NCI-H345 (cell line): Measurements from ENCODE around the gene ZFP57.

Source experiments
- DNase-seq: peaks from one replicate; lab custom pipeline; 2025; lab: John Stamatoyannopoulos, UW

ZFP57 gene

DNA sequence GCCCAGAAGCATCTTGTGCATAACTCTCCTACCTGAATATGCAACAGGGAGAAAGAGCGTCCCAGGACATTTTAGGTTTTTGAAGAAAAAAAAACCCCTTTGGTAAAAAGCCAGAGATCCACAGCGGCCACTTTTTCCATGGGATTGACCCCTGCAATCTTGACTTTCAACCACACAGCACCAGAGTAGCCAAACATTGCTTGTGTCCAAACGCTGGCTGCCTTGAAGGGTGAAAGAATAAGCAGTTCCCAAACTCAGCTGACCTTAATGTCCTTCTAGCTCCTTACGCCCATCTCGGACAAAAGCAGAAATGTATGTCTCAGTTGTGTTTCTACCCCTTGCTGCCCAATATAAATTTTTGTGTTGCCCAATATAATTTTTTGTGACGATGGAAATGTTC lies 25.3 kb downstream of the ZFP57 start:
- no peak for DNase-seq

DNA sequence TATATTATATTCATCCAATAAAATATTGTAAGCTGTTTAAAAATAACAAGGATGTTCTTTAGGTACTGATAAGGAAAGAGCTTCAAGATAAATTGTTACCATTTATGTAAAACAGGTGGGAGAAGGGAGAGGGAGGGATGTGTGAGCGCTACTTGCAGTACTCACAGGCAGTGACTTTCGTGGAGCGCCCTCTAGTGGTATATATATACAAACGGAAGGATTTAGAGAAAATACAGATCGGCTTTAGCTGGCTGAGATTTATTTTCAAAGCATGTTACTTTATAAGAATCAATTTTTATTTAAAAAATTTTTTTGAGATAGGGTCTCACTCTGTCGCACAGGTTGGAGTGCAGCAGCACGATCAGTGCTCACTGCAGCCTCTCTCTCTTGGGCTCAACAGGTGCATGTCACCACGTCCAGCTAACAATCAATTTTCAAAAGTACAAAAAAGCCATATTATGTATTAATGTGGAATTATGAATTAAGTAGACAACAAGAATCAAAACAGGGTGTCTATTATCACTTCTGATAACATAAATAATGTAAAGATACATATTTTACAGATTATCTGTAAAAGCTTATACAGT lies 27.4 kb downstream of the ZFP57 start:
- peak; percentile 80 for DNase-seq

DNA sequence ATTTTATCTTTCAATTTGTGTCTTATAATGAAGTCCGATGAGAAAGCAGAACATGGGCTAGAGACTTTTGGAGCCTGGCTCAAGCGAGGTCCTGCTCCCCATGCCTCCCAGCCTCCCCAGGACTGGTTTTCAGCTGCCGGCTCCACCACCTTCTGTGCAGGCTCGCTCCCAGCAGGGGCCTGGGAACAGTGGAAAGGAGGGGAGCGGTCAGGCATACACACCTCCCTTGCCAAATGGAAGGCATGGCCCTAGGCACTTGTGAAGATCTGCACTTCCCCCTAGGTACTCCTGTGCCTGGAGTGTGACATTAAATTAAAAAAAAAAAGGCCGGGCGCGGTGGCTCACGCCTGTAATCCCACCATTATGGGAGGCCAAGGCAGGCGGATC lies 28.8 kb downstream of the ZFP57 start:
- no peak for DNase-seq

DNA sequence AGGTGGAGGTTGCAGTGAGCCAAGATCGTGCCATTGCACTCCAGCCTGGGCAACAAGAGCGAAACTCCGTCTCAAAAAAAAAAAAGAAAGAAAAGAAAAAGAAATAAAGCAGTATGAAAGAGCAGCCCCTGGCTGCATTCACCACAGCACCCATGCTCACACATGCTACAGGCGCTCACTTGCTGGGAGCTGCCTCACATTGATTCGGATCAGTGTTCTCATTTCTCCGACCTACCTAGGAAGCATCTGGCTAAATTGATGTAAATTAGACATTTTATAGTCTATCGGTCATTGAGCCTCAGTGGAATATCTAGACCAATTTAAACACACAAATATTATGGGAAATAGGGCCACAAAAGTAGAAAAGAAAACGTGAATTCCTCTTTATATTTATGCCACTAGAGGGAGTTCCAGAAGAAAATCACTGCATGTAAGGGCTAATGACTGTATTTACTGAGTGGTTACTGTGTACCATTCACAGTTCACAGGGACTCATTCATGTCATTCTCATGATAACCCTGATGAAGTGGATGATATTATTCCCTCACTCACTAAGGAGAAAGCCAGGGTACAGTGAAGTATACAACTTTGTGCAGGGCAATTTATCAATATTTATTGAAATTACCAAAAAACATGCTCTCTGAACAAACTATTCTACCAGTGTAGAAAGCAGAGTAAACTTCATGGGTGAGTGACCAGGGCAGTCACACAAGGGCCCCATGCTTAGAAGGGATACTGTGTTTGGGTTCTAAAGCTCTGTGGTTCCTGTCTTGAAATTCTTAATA lies 29.3 kb downstream of the ZFP57 start:
- DNase-seq = peak; percentile 10

DNA sequence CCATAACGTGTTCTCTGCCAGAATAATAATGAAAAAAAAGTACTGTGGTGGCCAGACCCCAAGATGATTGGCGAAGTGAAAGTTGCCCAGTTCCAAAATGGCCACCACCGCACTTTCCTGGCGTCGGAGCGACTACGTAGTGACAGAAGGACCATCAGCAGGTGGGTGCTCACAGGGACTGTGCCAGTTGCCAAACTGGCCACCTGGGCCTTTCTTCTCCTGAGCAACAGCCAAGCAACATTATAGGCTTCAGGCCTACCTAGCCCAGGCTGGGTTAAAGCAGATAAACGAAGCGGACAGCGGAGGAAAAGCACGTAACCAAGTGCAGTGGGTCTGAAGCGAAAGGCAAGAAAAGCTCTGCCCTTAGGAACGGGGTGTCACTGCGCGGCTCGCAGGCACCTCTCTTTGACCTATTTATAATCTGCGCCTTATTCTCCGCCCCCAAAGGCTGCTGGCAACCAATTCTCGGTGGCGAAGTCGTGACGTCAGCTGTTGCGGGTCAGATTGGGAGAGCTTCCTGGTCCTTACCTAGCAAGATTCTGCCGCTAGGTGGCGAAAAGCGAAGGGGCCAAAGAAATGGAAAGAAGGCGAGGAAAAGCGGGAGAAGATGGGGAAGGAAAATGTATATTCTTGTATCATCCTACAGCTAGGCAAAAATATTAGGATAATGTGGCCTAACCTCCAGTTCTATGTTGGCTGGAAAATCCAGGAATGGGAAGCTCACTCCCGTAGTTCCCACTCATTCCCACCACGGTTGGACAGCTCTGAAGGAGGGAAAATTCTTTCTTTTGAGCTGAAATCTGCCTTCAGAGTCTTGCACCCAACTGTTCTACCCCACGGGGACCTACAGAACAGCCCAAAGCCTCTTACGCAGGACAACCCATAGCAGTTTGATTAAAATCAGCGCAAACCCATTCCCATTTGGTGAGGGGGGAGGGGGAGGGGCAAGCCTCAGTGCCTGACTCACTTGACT lies 31.0 kb downstream of the ZFP57 start:
- peak; percentile 99 for DNase-seq

DNA sequence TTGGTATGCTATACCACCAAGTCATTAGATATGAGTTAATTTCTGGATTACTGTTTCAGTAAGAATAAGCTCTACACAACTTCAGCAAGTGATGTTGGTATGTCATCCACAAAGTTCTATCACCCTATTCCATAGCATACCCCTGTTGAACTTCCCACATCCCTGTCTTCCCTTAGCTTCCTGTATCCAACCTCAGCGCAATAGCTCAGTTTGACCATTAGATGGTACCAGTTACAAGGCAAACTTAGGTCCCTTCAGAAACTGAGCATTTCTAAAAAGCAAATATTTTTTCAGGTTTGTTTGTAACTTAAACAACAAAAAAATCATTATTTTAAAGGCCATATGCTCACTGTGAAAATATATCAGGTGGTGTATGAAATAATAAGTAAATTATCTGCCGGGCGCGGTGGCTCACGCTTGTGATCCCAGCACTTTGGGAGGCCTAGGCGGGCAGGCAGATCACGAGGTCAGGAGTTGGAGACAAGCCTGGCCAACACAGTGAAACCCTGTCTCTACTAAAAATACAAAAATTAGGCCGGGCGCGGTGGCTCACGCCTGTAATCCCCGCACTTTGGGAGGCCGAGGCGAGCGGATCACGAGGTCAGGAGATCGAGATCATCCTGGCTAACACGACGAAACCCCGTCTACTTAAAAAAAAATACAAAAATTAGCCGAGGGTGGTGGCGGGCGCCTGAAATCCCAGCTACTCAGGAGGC lies 32.9 kb downstream of the ZFP57 start:
- peak; percentile 60 for DNase-seq

DNA sequence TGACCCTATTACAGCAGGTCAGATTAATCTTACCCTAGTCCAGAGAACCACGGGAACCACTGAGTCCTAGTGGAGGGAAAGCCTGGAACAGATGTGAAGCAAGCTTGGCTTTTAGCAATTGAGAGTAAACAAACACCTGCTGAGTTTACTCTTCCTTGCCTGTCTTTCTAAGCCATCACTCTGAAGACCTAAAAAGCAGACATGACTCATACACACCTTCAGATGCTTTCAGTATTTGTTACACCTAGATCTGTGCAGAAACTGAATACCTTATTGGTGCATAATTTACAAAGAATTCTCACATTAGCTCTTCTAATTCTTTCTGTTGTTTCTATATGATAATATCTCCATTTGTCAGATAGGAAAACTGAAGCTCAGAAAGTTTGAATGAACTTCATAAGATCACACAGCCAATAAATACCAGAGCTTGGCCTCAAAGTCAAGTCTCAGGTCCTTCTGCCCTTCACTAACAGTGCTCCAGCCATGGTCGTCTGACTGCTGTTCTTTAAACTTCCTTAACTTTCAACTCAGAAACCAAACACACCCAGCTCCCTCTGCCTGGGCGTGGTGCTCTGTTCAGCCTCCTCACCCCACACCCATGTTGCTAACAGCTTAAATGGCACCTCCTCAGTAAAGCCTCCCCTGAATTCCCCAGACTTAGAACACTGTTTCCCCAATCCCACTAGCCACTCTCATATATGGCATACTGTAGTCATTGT lies 39.4 kb downstream of the ZFP57 start:
- DNase-seq = no peak

DNA sequence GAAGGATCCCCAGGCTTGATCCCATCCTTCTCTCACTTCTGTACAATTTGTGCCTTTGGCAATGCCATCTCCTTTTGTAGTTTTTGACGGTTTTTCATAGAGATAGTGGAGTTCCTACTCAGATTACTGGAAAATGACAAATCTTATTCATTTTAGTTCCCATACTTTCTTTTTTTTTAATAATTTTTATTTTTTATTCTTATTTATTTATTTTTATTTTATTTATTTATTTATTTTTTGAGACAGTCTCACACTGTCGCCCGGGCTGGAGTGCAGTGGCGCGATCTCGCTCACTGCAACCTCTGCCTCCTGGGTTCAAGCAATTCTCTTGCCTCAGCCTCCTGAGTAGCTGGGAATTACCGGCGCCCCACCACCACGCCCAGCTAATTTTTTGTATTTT lies 43.7 kb downstream of the ZFP57 start:
- no peak for DNase-seq

DNA sequence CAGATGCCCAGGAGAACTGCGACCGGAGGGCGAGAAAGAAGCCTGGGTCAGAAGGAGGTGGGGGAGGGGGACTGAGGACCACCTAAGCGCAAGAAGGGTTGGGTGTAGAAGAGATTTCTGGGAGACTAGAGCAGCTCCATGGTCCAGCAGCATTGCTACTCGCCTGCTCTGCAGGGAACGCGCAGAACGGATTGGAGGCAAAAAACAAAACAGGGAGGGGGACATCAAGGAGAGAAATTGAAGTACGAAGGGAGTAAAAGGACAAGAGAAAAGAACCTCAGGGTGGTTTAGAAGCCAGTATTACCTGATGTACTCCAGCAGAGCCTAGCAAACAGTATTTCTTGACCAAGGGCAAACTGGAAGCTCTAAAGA lies 47.4 kb downstream of the ZFP57 start:
- peak; percentile 59 for DNase-seq

DNA sequence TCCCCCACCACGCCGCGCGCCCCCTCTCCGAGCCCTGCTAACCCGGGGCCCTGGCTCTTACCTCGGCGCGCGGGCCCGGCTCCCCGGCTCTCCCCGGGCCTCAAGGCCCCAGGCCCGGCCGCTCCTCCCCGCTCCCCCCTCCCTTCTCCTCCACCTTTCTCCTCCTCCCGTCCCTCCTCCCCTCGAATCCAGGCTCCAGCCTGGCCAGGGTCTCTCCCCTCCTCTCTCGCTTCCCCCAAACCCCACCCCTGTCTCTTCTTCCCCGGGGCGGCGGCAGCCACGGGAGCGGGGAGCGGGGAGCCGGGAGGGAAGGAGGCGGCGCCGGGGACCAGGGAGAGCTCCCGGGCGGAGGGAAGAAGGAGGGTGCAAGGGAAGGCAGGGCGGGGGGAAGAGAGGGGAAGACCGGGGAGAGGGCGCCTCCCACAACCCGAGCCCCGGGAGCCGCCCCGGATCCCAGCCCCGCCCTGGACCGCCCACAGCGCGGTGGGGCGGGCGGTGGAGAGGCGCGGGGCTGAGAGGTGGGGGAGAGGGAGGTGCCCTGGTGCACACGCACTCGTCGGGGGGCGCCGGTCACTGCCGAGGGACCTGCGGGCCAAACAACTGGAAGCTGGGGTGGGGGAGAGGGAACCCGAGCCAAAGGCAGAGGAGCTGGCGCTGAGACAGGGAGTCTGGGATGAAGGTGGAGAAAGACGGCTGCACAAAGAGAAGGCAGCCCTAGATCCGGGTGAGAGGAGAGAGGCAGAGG lies 48.0 kb downstream of the ZFP57 start, which contains the start of gene GABBR1:
GABBR1 (minus strand) TSS at position 395 of the 745 bp plus-strand sequence. CDS start 798 bp downstream, outside the sequence.
- DNase-seq = peak; percentile 93

DNA sequence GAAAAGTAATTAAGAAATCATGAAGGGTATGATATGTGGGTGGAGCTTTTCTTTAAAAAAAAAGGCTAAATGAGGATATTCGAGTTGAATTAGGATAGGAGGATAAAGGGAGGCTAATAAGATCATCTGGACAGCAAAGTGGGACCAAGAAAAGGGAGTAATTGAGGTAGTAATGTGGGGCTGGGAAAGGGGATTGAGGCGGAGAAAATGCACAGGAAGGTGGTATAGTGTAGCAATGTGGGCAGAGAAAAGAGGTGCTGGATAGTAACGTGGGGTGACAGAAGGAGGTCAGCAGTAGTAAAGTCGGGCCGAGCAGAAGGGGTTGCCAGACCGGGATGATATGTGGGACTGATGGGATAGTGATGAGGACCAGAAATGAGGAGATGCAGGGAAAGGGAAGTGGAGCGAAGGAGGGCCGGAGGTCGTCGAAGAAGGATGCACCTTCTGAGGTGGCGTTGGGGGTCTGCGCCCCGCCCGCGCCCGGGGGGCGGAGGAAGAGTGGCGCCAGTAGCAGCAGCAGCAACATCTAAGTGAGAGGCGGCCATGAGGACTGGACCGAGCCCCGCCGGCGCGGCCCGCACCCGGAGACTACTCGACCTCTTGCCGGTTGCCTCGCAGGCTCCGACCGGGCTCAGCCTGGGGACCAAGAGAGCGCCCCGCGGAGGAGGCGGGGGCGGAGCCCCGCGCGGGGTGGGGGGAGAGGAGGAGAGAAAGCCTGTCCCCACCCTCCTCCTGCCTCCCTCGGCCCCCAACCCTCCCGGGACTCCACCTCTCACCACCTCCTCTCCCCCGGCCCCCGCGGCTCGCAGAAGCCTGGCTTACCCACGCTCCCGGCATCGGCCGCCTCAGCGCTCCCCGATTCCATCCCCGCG lies 48.9 kb downstream of the ZFP57 start:
- peak; percentile 81 for DNase-seq

DNA sequence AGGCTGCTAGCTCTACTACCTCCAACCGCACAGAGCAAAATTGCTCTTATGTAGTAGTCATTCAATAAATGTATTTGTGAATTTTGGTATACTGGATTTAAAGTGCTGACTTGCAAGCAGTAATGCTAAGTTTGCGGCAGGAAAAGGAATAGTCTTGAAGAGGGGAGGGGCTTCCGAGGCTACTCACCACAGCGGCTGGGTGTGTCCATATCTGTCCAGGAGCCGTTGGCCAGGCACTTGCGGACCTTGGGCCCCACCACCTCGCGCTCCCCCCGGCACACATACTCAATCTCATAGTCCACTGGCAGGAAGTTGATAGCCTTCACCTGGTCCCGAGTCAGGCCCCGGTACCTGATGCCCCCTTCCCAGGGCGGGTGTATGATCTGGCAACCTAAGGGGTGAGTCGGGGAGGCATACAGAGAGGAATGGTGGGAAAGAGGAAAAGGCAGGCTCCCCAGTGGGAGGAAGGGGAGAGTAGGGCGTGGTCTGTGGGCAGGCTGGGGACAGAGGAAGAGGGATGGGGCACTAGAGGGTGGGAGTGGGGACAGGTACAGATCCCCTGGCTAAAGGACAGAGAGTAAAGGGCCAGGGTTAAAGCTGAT lies 49.6 kb downstream of the ZFP57 start:
- no peak for DNase-seq

DNA sequence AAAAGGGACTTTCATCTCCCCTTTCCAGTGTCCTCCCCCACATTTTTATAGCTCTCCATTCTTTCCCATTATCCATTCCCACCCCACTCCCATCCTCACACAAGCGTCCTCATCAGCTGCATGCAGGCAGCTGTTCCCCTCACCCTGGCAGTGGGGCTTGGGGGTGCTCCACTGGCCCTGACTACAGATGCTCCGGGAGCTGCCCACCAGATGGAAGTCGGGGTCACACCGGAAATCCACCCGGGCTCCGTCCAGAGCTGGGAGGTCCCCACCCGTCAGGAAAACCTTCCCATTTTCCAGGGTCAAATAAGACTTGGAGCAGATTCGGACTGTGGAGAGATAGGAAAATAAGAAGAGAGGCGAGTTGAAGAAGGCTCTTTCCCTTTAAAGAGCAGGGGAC lies 50.6 kb downstream of the ZFP57 start:
- DNase-seq = no peak

DNA sequence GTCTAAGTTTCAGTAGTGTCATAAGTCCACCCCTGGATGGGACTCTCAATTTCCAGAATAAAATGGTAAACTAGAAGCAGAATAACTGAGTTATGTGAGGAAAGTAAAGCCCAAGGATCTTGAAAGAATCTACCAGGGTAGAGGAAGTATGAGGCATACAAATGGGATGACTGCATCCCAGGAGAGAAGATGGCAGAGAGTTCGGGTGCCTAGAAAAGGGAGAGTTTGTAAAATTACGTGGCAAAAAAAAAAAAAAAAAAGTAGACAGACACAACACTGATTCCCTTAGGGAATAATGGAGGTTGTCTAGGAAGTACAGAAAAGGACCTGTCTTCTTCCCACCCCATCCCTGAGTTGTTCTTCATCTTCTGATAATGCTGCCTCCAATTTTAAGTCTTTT lies 51.4 kb downstream of the ZFP57 start:
- no peak for DNase-seq

DNA sequence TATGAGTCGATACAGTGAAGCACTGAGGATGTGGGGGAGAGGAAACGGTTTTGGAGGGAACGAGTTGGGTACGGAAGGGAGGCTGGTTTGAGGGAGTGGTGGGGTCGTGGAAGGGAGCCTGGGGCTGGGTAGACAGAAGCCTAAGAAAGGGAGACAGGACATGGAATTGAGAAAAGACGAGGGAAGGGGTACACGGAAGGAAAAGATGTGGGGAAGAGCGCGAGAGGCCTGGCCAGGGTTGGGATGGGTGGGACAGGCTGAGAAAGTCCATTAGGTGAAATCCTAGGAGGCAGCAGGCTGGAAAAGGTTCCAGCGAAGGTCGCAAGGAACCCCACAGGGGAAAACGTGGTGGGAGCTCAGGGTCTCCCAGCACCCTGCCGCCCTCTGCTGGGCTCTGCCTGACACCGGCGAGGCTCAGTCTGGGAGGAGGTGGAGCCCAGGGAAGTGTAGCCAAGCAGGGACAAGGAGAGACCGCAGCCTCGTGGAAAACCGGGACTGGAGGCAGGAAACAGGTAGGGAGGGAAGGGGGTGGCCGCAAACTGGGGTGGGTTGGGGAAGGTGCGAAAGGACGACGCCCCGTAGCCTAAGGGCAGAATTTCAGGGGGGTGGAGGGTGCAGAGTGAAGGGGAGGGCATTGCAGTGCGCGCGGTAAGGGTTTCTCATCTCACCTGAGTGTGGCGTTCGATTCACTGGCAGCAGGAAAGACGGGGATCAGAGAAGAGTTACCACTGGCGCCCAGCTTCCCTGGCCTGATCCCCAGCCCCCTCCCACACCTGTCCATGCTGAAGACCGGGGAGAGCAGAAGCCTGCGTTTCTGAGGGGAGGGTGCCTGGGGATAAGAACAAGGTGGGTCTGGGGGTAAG lies 52.3 kb downstream of the ZFP57 start:
- peak; percentile 76 for DNase-seq

DNA sequence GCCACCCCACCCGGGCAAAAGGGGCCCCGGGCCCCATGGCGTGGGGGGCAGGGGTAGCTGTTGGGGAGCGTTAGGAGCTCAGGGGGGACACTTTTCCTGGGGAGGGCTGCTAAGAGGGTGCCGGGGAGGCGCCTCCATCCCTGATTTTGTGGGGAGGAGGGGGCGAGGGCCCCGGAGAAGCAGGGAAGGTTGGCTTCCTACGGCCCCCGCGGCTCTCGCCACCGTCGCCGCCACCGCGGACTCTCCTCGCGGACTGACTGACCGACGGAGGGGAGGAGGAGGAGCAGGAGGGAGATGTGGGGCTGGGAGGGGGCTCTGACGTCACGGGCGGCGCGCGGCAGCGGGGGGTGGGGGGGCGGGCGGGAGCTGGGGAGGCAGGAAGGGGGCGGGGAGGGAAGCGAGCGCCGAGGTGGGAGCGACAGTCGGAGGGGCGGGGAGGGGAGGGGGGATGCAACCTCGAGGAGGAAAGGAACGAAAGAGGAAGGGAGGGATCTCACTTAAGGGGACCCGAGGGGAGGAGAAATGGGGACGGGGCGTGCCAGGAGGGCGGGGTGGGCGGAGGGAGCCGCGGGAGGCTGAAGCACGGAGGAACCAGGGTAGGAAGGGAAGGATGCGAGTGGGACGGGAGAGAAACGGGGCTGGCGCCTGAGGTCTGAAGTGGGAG lies 53.1 kb downstream of the ZFP57 start:
- peak; percentile 53 for DNase-seq

DNA sequence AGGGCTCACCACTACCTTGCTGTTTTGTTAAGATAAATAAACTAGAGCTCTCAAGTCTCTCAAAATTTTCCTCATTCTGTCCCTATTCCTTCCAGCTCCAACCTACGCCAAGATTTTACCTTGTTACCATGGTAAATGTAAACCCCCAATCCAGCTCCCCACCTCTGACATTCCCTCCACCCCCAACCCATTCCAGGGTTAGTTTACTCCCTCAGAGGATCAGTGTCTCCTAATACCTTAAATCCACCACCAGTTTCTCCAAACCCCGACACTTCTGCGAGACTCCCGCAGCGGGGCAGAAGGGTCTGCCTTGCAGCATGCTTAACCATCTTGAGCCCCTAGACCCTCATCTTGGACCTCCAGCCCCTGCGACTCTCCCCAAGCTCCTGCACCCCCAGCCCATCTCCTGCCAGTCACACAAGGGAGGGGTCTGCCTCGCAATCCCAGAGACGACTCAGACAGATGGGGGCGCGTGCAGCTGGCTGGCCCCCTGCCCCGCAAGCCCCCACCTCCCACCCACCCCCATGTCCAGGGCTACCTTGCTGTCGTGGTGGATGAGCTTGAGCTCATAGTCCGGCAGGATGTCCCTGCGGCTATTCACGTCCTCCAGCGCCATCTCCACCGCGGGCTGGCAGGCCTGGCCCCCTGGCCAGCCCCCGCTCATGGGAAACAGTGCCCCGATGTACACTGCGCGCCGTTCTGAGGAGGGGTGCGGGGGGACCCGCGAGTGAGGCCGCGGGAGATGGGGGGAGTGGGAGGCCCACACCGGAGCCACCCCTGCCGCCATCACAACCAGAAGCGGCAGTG lies 53.8 kb downstream of the ZFP57 start:
- no peak for DNase-seq
